Measurements from ENCODE around the gene IGFL1.
"Not testable (repeated sequence)": the region's sequence is repeated elsewhere in the genome, so short reads cannot be mapped to it uniquely, and the experiment has no call there.

Gene IGFL1

DNA sequence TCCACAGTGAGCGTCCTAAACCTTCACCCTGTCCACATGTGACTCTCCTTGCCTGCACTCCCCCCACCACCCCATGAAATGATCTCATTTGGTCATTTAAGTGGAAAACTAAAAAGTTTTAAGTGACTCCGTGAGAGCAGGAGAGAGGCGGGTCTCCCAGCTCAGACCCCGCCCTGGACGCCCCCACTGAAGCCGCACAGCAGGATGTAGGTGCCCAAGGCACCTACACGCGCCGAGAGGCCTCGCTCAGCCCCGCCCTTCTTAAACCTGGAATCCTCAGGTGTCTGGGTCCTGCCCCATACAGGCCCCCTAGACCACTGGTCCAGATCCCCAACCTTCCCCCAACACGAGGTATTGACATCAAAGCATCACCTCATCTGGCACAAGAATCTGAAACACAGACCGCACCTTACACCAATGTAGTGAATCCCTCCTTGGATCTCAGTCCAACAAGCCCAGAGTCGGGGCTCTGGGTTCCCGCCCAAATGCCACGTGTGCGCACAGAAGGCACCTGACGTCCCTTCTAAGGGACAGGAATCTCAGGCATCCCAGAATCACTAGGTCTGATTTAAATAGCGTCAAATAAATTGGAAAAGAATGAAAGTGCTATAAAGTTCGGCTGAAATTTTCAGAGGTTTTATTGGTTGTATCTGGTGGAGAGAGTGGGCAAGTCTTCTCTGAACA is 3.5 kb downstream of the IGFL1 start:
- Histone ChIP-seq H3K4me3 (ENCODE audit: insufficient read depth, low read length, poor library complexity, severe bottlenecking) (no peak overlapping the region), H2AFZ (ENCODE audit: low read depth, low read length, severe bottlenecking) (no peak overlapping the region)

DNA sequence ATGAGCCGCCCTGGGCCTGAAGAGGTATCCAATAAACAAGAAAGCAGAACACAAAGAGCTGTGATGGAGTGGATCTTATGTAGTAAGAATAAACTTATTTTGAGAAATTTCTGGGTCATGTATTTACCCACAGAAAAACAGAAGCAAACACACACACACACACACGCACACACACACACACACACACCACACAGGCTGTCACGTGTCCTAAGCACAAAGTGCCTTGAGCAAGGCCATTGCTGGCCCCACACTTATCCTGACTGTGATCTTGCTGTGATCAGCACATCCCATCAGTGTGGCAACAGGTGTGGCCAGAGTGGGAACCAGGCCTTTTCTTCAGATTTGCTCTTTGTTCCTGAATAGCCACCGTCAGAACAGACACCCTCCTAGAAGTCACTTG is 4.3 kb downstream of the IGFL1 start:
- not testable (repeated sequence) for H3K9me2 ChIP-seq (replicated peaks; ENCODE audit: insufficient read depth, low read length); H3K9ac ChIP-seq (ENCODE audit: low read length); H3F3A ChIP-seq (ENCODE audit: insufficient read depth); H4K20me1 ChIP-seq (ENCODE audit: low read depth, low read length); H3K27me3 ChIP-seq (ENCODE audit: low read length); H2AFZ ChIP-seq (ENCODE audit: low read depth, low read length, severe bottlenecking); H3K36me3 ChIP-seq (ENCODE audit: low read length); H3K9me3 ChIP-seq (ENCODE audit: insufficient read depth, low read length); H3K4me2 ChIP-seq (ENCODE audit: low read depth, low read length, poor library complexity, severe bottlenecking); H3K79me2 ChIP-seq (ENCODE audit: insufficient read depth, low read length); H3K4me3 ChIP-seq (ENCODE audit: insufficient read depth, low read length, poor library complexity, severe bottlenecking); H3K27ac ChIP-seq (ENCODE audit: low read depth, low read length)

More for the DNA sequence above, 3.5 kb downstream of the IGFL1 start:
- Histone ChIP-seq H3K9ac (ENCODE audit: low read length) (no peak overlapping the region), H3K4me2 (ENCODE audit: low read depth, low read length, poor library complexity, severe bottlenecking) (no peak overlapping the region), H3K27ac (ENCODE audit: low read depth, low read length) (no peak overlapping the region), H3K27me3 (ENCODE audit: low read length) (no peaks in the 10 kb centered on the region), H3F3A (ENCODE audit: insufficient read depth) (no peaks in the 10 kb centered on the region), H3K79me2 (ENCODE audit: insufficient read depth, low read length) (no peaks in the 10 kb centered on the region), H3K9me3 (ENCODE audit: insufficient read depth, low read length) (no peaks in the 10 kb centered on the region), H3K9me2 (replicated peaks; ENCODE audit: insufficient read depth, low read length) (no peaks in the 10 kb centered on the region), H3K36me3 (ENCODE audit: low read length) (no peaks in the 10 kb centered on the region), H4K20me1 (ENCODE audit: low read depth, low read length) (no peaks in the 10 kb centered on the region)
- TF ChIP-seq EZH2phosphoT487 (conservative IDR thresholded peaks at IDR 0.05; ENCODE audit: low read length) (no peak), CTCF (IDR thresholded peaks at IDR 0.05; ENCODE audit: insufficient read depth, low read length, poor library complexity, severe bottlenecking) (no peak)

GRCh38 chr19:46238141-46238540 is 8.6 kb downstream of the IGFL1 start:
- H4K20me1 ChIP-seq (ENCODE audit: low read depth, low read length); H3K4me2 ChIP-seq (ENCODE audit: low read depth, low read length, poor library complexity, severe bottlenecking); H2AFZ ChIP-seq (ENCODE audit: low read depth, low read length, severe bottlenecking); H3K9me2 ChIP-seq (replicated peaks; ENCODE audit: insufficient read depth, low read length); H3K9ac ChIP-seq (ENCODE audit: low read length); H3K4me3 ChIP-seq (ENCODE audit: insufficient read depth, low read length, poor library complexity, severe bottlenecking); H3K9me3 ChIP-seq (ENCODE audit: insufficient read depth, low read length); H3K36me3 ChIP-seq (ENCODE audit: low read length); H3K27me3 ChIP-seq (ENCODE audit: low read length); H3K27ac ChIP-seq (ENCODE audit: low read depth, low read length); H3F3A ChIP-seq (ENCODE audit: insufficient read depth); H3K79me2 ChIP-seq (ENCODE audit: insufficient read depth, low read length): not testable (repeated sequence)

GRCh38 chr19:46239193-46240024 is 9.9 kb downstream of the IGFL1 start:
- H3K27me3 ChIP-seq (ENCODE audit: low read length), result no peaks in the 10 kb centered on the region
- TF ChIP-seq EZH2phosphoT487 (conservative IDR thresholded peaks at IDR 0.05; ENCODE audit: low read length) (no peak), CTCF (IDR thresholded peaks at IDR 0.05; ENCODE audit: insufficient read depth, low read length, poor library complexity, severe bottlenecking) (no peak)
- H3K9me3 ChIP-seq (ENCODE audit: insufficient read depth, low read length), result no peaks in the 10 kb centered on the region
- no peak overlapping the region for H3K4me3 ChIP-seq (ENCODE audit: insufficient read depth, low read length, poor library complexity, severe bottlenecking)
- no peaks in the 10 kb centered on the region for H3K36me3 ChIP-seq (ENCODE audit: low read length)
- no peak overlapping the region for H3K9ac ChIP-seq (ENCODE audit: low read length)
- H3K9me2 ChIP-seq (replicated peaks; ENCODE audit: insufficient read depth, low read length), result no peaks in the 10 kb centered on the region
- H3K27ac ChIP-seq (ENCODE audit: low read depth, low read length), result no peak overlapping the region
- no peaks in the 10 kb centered on the region for H3K79me2 ChIP-seq (ENCODE audit: insufficient read depth, low read length)
- H3K4me2 ChIP-seq (ENCODE audit: low read depth, low read length, poor library complexity, severe bottlenecking), result no peak overlapping the region
- H3F3A ChIP-seq (ENCODE audit: insufficient read depth), result no peaks in the 10 kb centered on the region
- H4K20me1 ChIP-seq (ENCODE audit: low read depth, low read length), result no peaks in the 10 kb centered on the region
- no peak overlapping the region for H2AFZ ChIP-seq (ENCODE audit: low read depth, low read length, severe bottlenecking)

All from SU-DHL-6 (cell line).